Esophagus squamous epithelium (tissue), 4 donors: Measurements from ENCODE around the gene OR4P4.

Experiments
- CTCF ChIP-seq, 6 experiments: fragments of 450-650 bp in 4 of 6; fragments of 200-600 bp in 2 of 6; sonication (generic) in 2 of 6; IDR thresholded peaks; one replicate each; pipeline ENCODE4 v1.5.1; 2016 to 2019; ENCODE audit warnings: antibody characterized with exemption in 6 of 6, mild to moderate bottlenecking in 4 of 6, moderate library complexity in 4 of 6
- POLR2A ChIP-seq, 4 donors: fragments of 450-650 bp; IDR thresholded peaks; one replicate each; pipeline ENCODE4 v1.6.1; 2017; ENCODE audit warnings: antibody characterized with exemption in 4 of 4, mild to moderate bottlenecking in 4 of 4, moderate library complexity in 3 of 4

GRCh38 chr11:55661901-55662300 lies 27.0 kb downstream of the OR4P4 start, which contains the start of gene OR4C6:
- TF ChIP-seq CTCF (IDR thresholded peaks at IDR 0.05), result no peak
- TF ChIP-seq POLR2A (IDR thresholded peaks at IDR 0.05), result no peak
